Nucleus accumbens (tissue), 56 donors: ENCODE measurements around the gene SOX2.

Experiments used
- DNase-seq, 56 donors: peaks; one replicate each; lab custom pipeline; 2025; lab: John Stamatoyannopoulos, UW

Gene SOX2

DNA sequence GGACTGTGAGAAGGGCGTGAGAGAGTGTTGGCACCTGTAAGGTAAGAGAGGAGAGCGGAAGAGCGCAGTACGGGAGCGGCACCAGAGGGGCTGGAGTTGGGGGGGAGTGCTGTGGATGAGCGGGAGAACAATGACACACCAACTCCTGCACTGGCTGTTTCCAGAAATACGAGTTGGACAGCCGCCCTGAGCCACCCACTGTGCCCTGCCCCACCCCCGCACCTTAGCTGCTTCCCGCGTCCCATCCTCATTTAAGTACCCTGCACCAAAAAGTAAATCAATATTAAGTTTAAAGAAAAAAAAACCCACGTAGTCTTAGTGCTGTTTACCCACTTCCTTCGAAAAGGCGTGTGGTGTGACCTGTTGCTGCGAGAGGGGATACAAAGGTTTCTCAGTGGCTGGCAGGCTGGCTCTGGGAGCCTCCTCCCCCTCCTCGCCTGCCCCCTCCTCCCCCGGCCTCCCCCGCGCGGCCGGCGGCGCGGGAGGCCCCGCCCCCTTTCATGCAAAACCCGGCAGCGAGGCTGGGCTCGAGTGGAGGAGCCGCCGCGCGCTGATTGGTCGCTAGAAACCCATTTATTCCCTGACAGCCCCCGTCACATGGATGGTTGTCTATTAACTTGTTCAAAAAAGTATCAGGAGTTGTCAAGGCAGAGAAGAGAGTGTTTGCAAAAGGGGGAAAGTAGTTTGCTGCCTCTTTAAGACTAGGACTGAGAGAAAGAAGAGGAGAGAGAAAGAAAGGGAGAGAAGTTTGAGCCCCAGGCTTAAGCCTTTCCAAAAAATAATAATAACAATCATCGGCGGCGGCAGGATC lies at the start of gene SOX2:
Gene SOX2, plus strand, starts transcription at position 601 of the 811 bp plus-strand sequence. CDS start 436 bp downstream, outside the sequence.
- DNase-seq: peak; percentile 36 to 95 (median 88)

DNA sequence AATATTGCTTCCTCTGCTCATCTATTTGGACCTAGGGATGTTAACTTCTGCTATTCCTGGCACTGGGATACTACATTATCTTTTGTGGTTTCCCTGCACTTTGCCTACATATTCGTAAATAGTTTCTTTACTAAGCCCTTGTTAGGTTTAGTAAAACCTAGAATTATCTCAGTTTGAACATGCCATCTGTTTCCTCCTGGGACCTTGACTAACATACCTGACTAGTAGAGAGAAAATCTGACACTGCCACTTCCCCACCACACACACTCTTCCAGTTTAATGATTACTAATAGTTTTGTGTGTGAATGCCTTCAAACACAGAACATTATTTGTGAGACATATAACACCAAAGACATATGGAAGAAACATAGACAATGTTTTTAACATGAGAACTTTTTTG lies 28.2 kb upstream of the SOX2 start:
- no peak for DNase-seq

DNA sequence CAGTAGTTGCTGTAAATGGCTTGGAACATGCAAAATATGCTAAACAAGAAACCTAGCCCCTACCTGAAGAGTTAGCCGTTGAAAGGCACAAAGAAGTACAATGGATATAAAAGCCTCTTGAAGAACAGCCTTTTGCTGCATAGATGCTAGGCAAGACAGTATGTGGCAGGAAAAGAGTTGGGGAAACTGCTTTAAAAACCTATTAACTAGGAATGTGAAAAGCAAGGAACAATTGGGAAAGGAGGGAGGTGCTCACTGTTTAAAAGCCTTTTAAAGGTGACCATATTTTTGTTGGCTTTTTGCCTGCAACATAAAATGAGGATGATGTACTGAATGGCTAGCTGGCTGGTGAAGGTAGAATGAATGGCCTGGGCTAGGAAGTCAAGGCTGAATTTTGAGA lies 24.5 kb upstream of the SOX2 start:
- DNase-seq: no peak

DNA sequence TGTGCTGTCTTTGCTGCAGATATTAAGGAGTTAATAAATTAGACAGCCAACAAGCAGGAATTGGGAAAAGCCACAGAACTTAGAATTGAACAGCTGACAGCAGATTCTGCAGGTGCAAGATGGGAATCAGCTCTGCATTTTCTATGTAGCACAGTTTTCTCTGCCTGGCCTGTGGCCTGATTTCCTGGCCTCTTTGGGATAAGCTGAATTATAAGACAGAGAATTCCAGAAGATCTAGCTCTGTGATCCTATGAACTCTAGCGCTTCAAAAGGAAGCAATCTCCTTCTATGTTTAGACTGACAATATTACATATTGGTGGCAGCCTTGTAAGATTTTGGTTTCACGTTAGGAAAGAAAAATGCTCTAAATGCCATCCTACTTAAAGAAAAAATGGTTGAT lies 24.0 kb upstream of the SOX2 start:
- peak in 9 of 56 donors; percentile 1 to 28 (median 8) for DNase-seq

DNA sequence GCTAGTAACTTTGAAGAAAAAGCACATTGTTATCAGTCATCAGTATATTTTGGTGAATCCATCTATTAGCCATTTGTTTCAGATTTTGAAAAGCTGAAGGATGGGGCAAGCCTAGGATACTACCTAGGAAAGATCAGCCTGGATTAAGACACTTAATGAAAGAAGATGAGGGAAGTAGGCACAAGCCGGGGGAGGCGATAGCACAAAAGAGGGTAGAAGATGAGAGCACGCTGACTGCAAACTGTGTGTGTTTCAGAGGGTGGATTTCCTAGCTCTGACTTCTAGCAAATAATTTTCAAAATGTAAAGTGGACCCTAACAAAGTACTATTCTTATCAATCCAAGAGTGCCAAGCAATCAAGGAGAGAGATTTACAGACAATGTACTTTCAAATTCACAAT lies 22.2 kb upstream of the SOX2 start:
- peak in 8 of 56 donors; percentile 0 to 33 (median 13) for DNase-seq

DNA sequence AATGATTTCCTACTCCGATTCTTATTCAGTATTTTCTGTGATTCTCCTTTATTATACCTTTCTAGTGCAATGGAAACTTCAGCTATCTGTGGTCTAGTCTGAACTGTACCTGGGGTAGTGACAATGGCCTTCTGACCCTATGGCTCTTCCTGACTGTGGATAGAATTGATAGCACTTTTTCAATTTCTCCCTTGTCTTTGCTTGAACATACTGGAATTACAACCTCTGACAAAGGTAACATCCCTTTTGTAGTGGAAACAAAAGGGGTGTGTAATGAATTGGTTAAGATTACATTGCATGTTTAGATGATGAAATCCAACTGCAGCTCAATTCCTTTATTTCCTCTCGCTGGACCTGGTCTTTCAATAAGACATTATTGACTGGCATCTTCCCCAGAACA lies 21.0 kb upstream of the SOX2 start:
- no peak for DNase-seq

DNA sequence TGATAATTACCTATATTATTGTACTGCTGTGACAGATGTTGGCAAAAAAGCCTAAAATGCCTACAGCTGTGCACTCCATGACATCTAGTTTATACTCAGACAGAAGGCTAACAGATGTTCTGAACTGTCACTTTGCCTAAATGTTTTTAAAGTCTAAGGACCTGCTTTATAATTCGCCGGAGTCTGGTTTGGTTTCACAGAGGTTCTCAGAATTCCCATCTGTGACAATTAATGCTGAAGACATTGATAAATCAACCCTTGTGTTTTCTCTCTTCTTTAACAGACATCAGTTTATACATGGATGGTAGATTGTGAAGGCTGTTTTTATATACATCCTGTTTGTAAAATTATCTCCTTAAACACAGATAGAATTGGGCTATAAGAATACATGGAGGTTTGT lies 19.8 kb upstream of the SOX2 start:
- DNase-seq: no peak

DNA sequence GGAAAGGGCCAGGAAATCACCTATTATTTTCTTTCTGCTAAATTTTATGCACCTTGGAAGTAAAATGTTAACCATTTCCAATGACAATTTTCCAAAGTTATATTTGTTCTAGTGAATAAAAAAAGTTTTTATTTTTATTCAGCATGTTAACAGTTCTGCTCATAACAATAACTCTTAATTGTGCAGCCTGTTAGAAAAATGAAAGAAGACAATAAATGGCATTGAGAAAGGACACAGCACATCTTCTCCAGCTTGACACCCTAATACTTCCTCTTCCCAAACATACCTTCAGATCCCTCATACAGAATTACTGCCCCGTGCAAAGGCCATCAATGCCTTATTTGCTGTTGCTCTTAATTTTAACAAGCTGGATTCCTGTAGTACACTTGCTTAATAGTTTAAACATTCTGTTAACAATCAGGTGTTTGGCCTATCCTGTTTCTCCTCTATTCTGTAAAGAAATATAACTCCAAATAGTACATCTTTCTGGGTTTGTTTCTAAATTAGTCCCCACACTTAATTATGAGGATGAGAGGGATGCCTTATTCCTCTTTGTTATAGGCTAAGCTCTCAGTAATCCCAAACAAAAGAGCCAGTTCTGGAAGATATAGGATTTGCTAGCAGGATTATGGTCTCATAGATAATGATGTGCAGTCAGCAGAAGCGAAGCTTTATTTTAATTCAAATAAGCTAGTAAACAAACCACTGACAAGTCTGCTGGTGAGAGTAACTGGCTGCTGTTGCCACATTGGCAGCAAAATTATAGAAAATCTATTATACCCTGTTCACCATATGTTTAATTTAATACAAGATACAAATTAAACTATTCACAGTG lies 19.2 kb upstream of the SOX2 start:
- DNase-seq: peak in 1 of 56 donors; percentile 2

DNA sequence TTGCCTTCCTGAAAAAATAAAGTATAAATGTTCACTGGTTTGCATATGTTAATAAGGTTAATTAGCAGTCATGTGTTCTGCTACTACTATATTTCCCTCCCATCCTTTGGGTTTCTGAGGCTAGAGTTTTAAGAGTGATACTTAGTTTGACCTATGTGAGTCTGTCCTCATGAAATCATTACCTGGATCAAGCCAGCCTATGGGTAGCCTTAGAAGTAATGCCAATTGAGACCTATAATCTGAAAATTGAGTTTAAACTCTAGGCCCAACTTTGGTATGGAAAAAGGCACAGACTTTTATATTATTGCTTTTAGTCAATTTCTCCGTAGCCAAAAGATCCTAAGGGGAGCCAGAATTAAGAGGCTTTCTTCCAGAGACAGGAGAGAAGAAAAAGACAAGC lies 18.4 kb upstream of the SOX2 start:
- DNase-seq: no peak

DNA sequence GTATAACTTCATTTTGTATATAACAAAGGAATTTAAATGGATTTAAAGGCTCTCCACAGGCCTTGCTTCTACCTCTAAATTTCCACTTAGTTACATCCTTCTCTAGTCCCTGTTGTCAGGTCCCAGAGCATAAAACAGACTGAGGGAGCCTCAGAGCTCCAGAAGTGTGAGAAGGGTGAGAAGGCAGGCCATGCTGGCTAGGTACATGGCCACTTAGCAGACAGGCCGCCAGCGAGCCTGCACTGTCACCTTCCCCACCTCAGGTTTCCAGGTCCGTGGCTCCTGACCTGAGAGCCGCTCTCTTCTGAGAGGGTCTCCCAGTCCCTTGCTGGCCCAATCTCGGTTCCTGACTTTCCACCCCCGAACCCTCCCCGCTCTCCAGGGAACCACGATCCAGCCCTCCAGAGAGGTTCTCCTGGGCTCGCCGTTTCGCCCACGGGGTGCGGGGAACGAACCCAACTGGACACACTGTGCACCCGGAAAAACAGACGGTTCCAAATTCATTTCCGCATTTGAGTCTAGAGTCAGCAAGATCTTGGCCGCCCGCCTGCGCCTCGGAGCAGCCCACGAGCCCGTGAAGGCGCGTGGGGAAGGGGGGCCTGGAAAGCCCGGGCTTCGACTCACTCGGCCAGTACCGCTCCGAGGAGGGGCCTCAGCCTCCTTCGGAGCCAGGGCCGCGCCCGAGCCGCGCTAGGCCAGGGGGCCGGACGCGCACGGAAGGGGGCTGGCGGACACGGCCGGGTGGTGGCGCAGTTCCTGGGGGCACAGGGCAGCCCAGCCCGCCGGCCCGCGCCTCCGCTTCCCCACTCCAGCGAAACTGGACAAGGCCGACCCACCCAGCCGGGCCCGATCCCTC lies 16.7 kb upstream of the SOX2 start:
- peak in 52 of 56 donors; percentile 28 to 92 (median 76) for DNase-seq

DNA sequence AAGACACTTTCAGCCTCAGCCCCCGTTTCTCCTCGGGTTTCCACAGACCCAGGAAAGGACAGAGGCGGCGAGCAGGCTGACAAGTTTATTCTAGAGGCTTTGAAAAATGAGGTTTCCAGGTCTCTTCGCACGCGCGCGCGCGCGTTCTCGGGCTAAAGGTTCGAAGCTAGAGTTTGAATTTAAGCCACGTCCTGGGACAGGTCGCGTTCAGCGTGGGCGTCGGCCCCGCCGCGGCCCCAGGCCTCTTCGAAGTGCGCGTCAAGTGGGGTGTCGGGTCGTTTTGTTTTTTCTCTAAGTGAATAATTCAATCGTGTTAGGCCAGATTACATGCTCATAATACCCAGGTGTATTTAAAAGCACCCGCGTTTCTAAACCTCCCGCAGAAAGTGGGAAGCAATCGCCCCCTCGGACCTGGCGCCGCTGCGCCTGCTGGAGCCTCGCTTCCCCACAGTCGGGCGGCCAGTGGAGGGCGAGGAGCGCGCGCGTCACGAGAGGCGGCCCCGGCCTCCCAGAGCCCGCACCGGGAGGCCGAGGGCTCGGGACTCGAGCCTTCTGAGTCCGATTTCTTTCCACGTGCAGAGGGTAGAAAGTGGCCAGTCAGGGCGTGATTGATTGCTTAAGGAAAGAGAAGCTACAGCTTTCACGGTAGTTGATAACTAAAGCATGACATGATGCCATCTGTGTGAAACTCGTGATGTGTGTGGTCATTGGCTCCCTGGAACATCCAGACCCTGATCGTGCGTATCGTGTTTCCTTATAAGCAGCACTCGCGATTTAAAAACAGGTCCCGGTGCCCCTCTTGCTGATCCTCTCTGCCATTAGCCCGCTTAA lies 15.8 kb upstream of the SOX2 start:
- DNase-seq: peak in 39 of 56 donors; percentile 16 to 84 (median 60)

DNA sequence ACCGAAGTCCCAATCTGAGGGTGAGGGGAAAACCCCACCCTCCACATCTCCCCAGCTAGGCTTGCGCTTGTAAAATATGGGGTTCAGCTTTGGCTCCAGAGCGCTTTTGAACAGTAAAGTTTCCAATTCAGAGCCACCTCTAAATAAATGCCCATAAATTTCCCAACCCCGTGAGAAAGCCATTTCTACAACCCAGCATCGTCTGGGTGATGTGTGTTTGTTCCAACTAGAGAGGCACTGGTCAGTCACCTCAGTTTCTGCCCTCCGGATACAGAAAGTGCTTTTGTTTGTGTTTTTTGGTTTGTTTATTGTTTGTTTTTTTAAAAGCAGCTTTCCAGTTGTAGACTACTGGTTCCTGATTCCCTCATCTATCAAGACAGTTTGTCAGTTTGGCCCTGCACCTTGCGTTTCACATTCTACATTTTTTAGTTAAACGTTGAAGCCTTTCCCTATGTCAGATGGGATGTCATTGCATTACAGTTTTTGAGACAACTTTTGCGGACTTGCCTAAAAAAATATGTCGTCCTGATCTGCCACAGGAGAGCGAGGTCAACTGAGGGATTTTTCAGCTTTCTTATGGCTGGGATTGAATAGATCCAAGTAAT lies 15.0 kb upstream of the SOX2 start:
- DNase-seq: peak in 3 of 56 donors; percentile 37 to 62 (median 56)

DNA sequence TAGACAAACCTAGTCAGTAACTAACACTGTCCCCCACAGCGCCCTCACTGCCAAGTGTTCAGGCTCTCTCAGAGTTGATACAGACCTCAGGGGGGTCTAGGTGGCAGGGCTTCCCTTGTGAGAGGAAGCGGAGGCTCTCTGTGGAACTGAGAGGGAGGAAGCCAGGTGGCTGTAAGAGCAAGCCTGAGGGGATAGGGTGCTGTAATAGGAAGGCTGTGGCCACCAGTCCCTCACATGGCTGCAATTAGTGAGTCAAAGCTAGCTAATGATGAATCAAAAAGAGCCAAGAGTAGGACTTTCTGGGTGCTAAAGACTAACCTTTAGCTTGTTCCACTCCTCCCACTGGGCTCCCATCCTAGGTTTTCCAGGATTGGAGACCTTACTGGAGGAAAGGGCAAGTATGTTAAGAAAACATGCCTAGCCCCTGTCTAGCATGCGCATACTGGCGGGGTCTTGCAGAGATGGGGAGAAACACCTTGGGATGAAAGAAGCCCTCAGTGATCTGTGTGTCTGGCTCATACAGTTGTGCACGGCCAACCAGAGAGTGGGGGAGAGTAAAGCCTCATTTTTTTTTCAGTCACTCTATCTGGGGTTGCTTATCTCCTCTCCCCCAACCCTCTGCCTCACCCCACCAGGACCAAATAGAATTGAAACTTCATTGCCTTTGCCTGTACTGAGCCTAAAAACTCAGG lies 13.3 kb upstream of the SOX2 start:
- peak in 23 of 56 donors; percentile 15 to 74 (median 56) for DNase-seq

DNA sequence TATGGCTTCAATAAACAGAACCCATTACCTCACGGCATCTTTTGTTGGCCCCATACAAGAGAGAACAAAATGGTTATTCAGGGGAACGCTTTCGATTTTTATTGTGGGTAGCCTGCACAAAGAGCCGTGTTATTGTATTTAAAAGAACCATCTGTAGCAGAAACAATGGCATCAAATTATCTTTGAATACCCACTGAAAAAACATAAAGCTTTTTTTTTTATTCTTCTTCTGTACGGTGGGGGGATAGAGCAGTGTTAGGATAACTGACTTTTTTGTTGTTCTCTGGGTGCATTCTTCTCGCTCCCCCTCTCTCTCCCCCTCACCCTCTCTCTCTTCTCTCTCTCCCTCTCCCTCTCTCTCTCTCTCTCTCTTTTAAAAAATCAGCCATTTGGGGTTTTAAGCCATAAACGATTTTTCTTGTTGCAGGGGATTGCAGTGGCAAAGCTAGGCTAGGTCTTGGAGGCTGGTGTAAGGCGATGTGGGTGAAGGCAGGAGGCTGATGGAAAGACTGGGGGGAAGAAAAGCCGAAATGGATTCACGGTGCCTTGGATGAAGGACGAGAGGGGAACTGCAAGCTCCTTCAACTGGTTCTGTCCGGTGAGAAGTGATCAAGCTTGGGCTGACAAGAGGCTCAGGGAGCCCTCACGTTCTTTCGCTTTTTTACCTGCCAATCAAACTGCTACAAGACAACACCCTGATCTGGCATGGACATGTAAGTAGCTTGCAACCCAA lies 12.4 kb upstream of the SOX2 start:
- peak in 39 of 56 donors; percentile 21 to 78 (median 52) for DNase-seq

DNA sequence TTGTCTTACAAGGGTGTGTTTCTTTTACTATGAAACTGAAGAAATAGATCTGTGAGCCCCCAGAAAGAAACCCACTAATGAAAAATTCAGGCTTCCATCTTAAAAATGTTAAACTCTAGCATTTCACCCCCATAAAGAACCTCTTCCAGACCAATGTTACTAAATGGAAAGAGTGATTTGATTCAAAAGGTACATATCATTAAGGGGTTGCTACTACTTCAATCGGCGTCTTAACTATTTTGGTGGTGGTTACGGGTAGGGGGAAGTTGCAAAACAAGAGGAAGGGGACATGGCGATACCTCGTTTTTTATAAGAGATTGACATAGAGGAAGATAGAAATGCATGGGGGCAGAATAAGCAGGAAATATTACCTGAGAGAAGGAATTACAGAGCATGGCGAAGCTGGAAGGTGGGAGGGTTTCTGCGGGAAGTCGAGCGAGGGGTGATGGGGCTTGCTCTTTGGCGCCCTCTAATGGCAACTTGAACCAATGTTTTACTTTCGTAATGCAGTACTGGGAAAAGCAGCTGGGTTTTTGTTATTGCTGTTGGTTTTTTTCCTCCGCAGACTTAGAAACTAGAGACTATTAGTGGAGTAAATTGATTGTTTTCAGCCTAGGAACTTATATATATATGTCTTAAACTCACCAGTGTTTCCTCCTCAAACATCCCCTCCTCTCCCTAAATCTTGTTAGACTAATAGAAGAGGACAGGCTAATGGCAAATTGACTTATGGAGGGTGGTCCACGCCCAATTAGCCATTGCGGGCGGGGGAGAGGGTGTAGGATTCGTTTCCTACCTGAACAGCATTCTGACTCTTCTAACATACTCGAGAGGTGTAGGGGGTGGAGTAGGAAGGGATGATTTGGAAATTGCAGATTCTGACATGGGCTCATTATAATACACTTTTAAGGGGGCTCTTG lies 11.3 kb upstream of the SOX2 start:
- DNase-seq: peak in 51 of 56 donors; percentile 18 to 91 (median 71)

DNA sequence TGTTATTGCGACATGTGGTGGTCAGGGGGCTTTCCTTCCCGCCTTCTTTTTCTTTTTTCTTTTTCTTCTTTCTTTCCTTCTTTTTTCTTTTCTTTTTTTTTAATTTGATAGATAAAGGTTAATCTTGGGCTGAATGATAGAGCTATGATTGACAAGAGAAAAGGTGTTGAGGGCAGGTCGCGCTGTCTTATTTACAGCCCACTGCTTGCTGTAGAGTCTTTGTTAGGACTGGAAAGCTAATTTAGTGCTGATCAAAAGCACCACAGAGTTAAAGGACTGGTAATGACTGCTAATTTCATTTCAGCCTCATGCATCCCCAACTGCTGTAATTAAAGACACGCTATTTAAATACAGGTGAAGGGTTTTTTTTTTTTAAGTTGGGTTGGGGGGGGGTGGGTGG lies 10.6 kb upstream of the SOX2 start:
- no peak for DNase-seq
